MM.1S (cell line): Measurements from ENCODE around the gene TSPAN32.
A peak's percentile ranks its signal among the peaks of the same experiment; 100 is the strongest.

ENCODE experiments used
- DNase-seq: peaks from one replicate; pipeline ENCODE4 v3.0.0-alpha.2; 2015
- H2AFZ ChIP-seq: fragments of 300-600 bp; sonication (generic); 2 replicates; pipeline ENCODE4 v1.6.0; 2016; ENCODE audit warnings: antibody characterized with exemption, low read length
- H3F3A ChIP-seq: fragments of 300-600 bp; sonication (generic); 2 replicates; pipeline ENCODE4 v1.6.1; 2016; ENCODE audit warnings: mild to moderate bottlenecking, antibody characterized with exemption, low read length, moderate library complexity, mixed read lengths; ENCODE audit not compliant: insufficient read depth
- H3K27ac ChIP-seq: fragments of 300-600 bp; sonication (generic); 2 replicates; pipeline ENCODE4 v1.5.1; 2016; ENCODE audit warnings: mild to moderate bottlenecking, low read length
- H3K27me3 ChIP-seq: fragments of 300-600 bp; sonication (generic); replicated peaks from 2 replicates; pipeline ENCODE4 v1.6.0; 2016; ENCODE audit warnings: low read length; ENCODE audit not compliant: insufficient read depth
- H3K36me3 ChIP-seq: fragments of 300-600 bp; sonication (generic); replicated peaks from 2 replicates; pipeline ENCODE4 v1.6.1; 2016; ENCODE audit warnings: mild to moderate bottlenecking, low read length, mixed read lengths; ENCODE audit not compliant: insufficient read depth
- H3K4me1 ChIP-seq: fragments of 300-600 bp; sonication (generic); 2 replicates; pipeline ENCODE4 v1.6.1; 2016; ENCODE audit warnings: low read length, mixed read lengths
- H3K4me2 ChIP-seq: fragments of 300-600 bp; sonication (generic); 2 replicates; pipeline ENCODE4 v1.6.0; 2016; ENCODE audit warnings: low read depth, low read length
- H3K4me3 ChIP-seq: fragments of 300-600 bp; sonication (generic); 2 replicates; pipeline ENCODE4 v1.5.1; 2016; ENCODE audit warnings: low read length, mixed read lengths
- H3K79me2 ChIP-seq: fragments of 300-600 bp; sonication (generic); 2 replicates; pipeline ENCODE4 v1.6.1; 2016; ENCODE audit warnings: mixed run types, low read length, mixed read lengths
- H3K9ac ChIP-seq: fragments of 300-600 bp; sonication (generic); 2 replicates; pipeline ENCODE4 v1.6.1; 2016; ENCODE audit warnings: low read length, mixed read lengths
- H3K9me2 ChIP-seq: fragments of 300-600 bp; sonication (generic); replicated peaks from 2 replicates; pipeline ENCODE4 v1.6.1; 2016; ENCODE audit warnings: mild to moderate bottlenecking, low read length, mixed read lengths; ENCODE audit not compliant: insufficient read depth
- H3K9me3 ChIP-seq: fragments of 300-600 bp; sonication (generic); replicated peaks from 2 replicates; pipeline ENCODE4 v1.6.1; 2016; ENCODE audit warnings: mild to moderate bottlenecking, low read length, mixed read lengths; ENCODE audit not compliant: insufficient read depth
- H4K20me1 ChIP-seq: fragments of 300-600 bp; sonication (generic); 2 replicates; pipeline ENCODE4 v1.6.1; 2016; ENCODE audit warnings: mild to moderate bottlenecking, low read length, moderate library complexity, mixed read lengths; ENCODE audit not compliant: insufficient read depth
- CTCF ChIP-seq: fragments of 300-600 bp; sonication (generic); IDR thresholded peaks from 2 replicates; pipeline ENCODE4 v1.5.1; 2016; ENCODE audit warnings: antibody characterized with exemption, low read length, mixed read lengths
- EZH2 ChIP-seq: fragments of 300-600 bp; sonication (generic); optimal IDR thresholded peaks from 2 replicates; pipeline ENCODE3; 2017; ENCODE audit warnings: low read depth, mild to moderate bottlenecking, antibody characterized with exemption, low read length, mixed read lengths
- EZH2phosphoT487 ChIP-seq: fragments of 300-600 bp; sonication (generic); IDR thresholded peaks from 2 replicates; pipeline ENCODE4 v1.6.1; 2018; ENCODE audit warnings: antibody characterized with exemption, low read length

The TSPAN32 gene

GRCh38 chr11:2264366-2265053, 37.3 kb upstream of the TSPAN32 start:
- H4K20me1 ChIP-seq: no peaks in the 10 kb centered on the region

GRCh38 chr11:2265396-2265795, 36.4 kb upstream of the TSPAN32 start:
- Histone ChIP-seq H3K9ac (no peak overlapping the region), H2AFZ (no peak overlapping the region), H3K4me2 (peak overlapping the region; percentile 64), H3K9me2 (no peaks in the 10 kb centered on the region), H3K27me3 (peaks cover 71% of the 10 kb centered on the region), H4K20me1 (no peaks in the 10 kb centered on the region), H3K27ac (no peak overlapping the region), H3K36me3 (no peaks in the 10 kb centered on the region), H3F3A (peaks cover 5% of the 10 kb centered on the region; the same call in 1 of the 2 replicates), H3K9me3 (no peaks in the 10 kb centered on the region), H3K79me2 (no peaks in the 10 kb centered on the region), H3K4me3 (peak overlapping the region; percentile 27), H3K4me1 (peaks cover 7% of the 10 kb centered on the region; the same call in 1 of the 2 replicates)
- TF ChIP-seq CTCF (no peak), EZH2 (no peak), EZH2phosphoT487 (no peak)
- peak; percentile 34 for DNase-seq

More at GRCh38 chr11:2264366-2265053, 37.3 kb upstream of the TSPAN32 start:
- no peak for TF ChIP-seq CTCF
- TF ChIP-seq EZH2: no peak
- TF ChIP-seq EZH2phosphoT487: no peak
- Histone ChIP-seq H3K9ac (no peak overlapping the region), H3K27me3 (peaks cover 80% of the 10 kb centered on the region), H3F3A (peaks cover 5% of the 10 kb centered on the region; the same call in 1 of the 2 replicates), H3K79me2 (no peaks in the 10 kb centered on the region), H3K9me3 (no peaks in the 10 kb centered on the region), H3K9me2 (no peaks in the 10 kb centered on the region), H3K27ac (no peak overlapping the region), H3K4me1 (peaks cover 7% of the 10 kb centered on the region; the same call in 1 of the 2 replicates), H3K4me3 (no peak overlapping the region), H2AFZ (no peak overlapping the region), H3K4me2 (no peak overlapping the region), H3K36me3 (no peaks in the 10 kb centered on the region)
- no peak for DNase-seq

GRCh38 chr11:2265854-2266585, 35.8 kb upstream of the TSPAN32 start:
- Histone ChIP-seq H3K4me2 (peak overlapping the region; percentile 64), H3K27ac (no peak overlapping the region), H3K36me3 (no peaks in the 10 kb centered on the region), H2AFZ (0 out of 2 replicates have a peak overlapping the region, but pooled peaks have one; percentile 15), H3K79me2 (no peaks in the 10 kb centered on the region), H3K9me3 (no peaks in the 10 kb centered on the region), H3K27me3 (peaks cover 65% of the 10 kb centered on the region), H3K9me2 (no peaks in the 10 kb centered on the region), H3F3A (peaks cover 5% of the 10 kb centered on the region; the same call in 1 of the 2 replicates), H4K20me1 (no peaks in the 10 kb centered on the region), H3K4me1 (peaks cover 7% of the 10 kb centered on the region; the same call in 1 of the 2 replicates), H3K4me3 (peak overlapping the region; percentile 27), H3K9ac (no peak overlapping the region)
- TF ChIP-seq EZH2phosphoT487 (no peak), EZH2 (no peak)
- DNase-seq: no peak
